Neural cell (in vitro differentiated cells): ENCODE results near the gene DGKD. TPM values are rescaled to one million over a fixed set of nuclear protein-coding genes. Genes with fewer than 3 reads are reported as not detected.

ENCODE experiments used
- H2AFZ ChIP-seq: fragments of 200-600, 300-800 bp; sonication (generic), shearing (Covaris generic); 2 replicates; pipeline ENCODE4 v1.6.0; 2014; ENCODE audit warnings: low read depth, mild to moderate bottlenecking, antibody characterized with exemption, low read length, moderate library complexity
- H3F3A ChIP-seq: fragments of 200-600 bp; shearing (Covaris generic); 2 replicates; pipeline ENCODE4 v1.6.1; 2016; ENCODE audit warnings: mild to moderate bottlenecking, moderate library complexity, mixed read lengths, antibody characterized with exemption, low read length; ENCODE audit not compliant: insufficient read depth, poor library complexity, severe bottlenecking
- H3K27ac ChIP-seq: fragments of 200-600, 300-800 bp; sonication (generic), shearing (Covaris generic); 2 replicates; pipeline ENCODE4 v1.5.1; 2014; ENCODE audit warnings: mild to moderate bottlenecking, low read length, moderate library complexity
- H3K27me3 ChIP-seq: fragments of 300-800, 200-600 bp; sonication (generic), shearing (Covaris generic); 2 replicates; pipeline ENCODE4 v1.6.0; 2014; ENCODE audit warnings: mild to moderate bottlenecking, low read depth, low read length, moderate library complexity; ENCODE audit not compliant: insufficient read depth
- H3K36me3 ChIP-seq: fragments of 300-800, 200-600 bp; sonication (generic), shearing (Covaris generic); 2 replicates; pipeline ENCODE4 v1.5.1; 2014; ENCODE audit warnings: mild to moderate bottlenecking, antibody characterized with exemption, low read length, moderate library complexity; ENCODE audit not compliant: insufficient read depth
- H3K4me2 ChIP-seq: fragments of 300-800, 200-600 bp; sonication (generic), shearing (Covaris generic); 2 replicates; pipeline ENCODE4 v1.6.0; 2014; ENCODE audit warnings: mild to moderate bottlenecking, low read length
- H3K4me3 ChIP-seq: fragments of 300-800, 200-600 bp; sonication (generic), shearing (Covaris generic); 2 replicates; pipeline ENCODE4 v1.5.1; 2014; ENCODE audit warnings: mild to moderate bottlenecking, low read length, moderate library complexity
- H3K79me2 ChIP-seq: fragments of 200-600 bp; shearing (Covaris generic); replicated peaks from 2 replicates; pipeline ENCODE4 v1.6.0; 2014; ENCODE audit warnings: mild to moderate bottlenecking, low read length, moderate library complexity; ENCODE audit not compliant: insufficient read depth
- H3K9ac ChIP-seq: fragments of 300-800, 200-600 bp; sonication (generic), shearing (Covaris generic); 2 replicates; pipeline ENCODE4 v1.6.1; 2016; ENCODE audit warnings: mild to moderate bottlenecking, low read length, mixed read lengths
- H3K9me2 ChIP-seq: fragments of 200-600 bp; shearing (Covaris generic); 2 replicates; pipeline ENCODE4 v1.6.1; 2016; ENCODE audit warnings: mild to moderate bottlenecking, low read length, mixed read lengths; ENCODE audit not compliant: insufficient read depth
- H3K9me3 ChIP-seq: fragments of 200-600, 300-800 bp; sonication (generic), shearing (Covaris generic); 2 replicates; pipeline ENCODE4 v1.6.1; 2016; ENCODE audit warnings: mild to moderate bottlenecking, mixed run types, low read length, moderate library complexity, mixed read lengths
- H4K20me1 ChIP-seq: fragments of 200-600 bp; shearing (Covaris generic); 2 replicates; pipeline ENCODE4 v1.6.1; 2016; ENCODE audit warnings: mild to moderate bottlenecking, mixed run types; ENCODE audit not compliant: insufficient read depth
- CTCF ChIP-seq: fragments of 450-650 bp; IDR thresholded peaks from 2 replicates; pipeline ENCODE4 v1.5.1; 2014; ENCODE audit warnings: antibody characterized with exemption, mild to moderate bottlenecking, moderate library complexity; ENCODE audit not compliant: poor library complexity, severe bottlenecking
- EP300 ChIP-seq: fragments of 450-650 bp; conservative IDR thresholded peaks from 2 replicates; pipeline ENCODE4 v1.6.1; 2014; ENCODE audit warnings: antibody characterized with exemption, mild to moderate bottlenecking, moderate library complexity; ENCODE audit not compliant: poor library complexity, severe bottlenecking
- EZH2 ChIP-seq: fragments of 200-600, 300-800 bp; shearing (Covaris generic), sonication (generic); IDR thresholded peaks from 2 replicates; pipeline ENCODE4 v1.6.1; 2014; ENCODE audit warnings: antibody characterized with exemption, low read length, borderline replicate concordance, mild to moderate bottlenecking; ENCODE audit not compliant: insufficient read depth, poor library complexity, severe bottlenecking
- MXI1 ChIP-seq: fragments of 450-650 bp; conservative IDR thresholded peaks from 2 replicates; pipeline ENCODE4 v1.6.1; 2014; ENCODE audit warnings: antibody characterized with exemption, mild to moderate bottlenecking; ENCODE audit not compliant: poor library complexity, severe bottlenecking
- POLR2AphosphoS5 ChIP-seq: IDR thresholded peaks from 2 replicates; pipeline ENCODE4 v1.6.1; 2012
- RAD21 ChIP-seq: fragments of 450-650 bp; conservative IDR thresholded peaks from 2 replicates; pipeline ENCODE4 v1.6.1; 2014; ENCODE audit warnings: antibody characterized with exemption, mild to moderate bottlenecking, moderate library complexity
- SMC3 ChIP-seq: fragments of 450-650 bp; conservative IDR thresholded peaks from 2 replicates; pipeline ENCODE4 v1.6.1; 2014; ENCODE audit warnings: antibody characterized with exemption, mild to moderate bottlenecking, moderate library complexity; ENCODE audit not compliant: poor library complexity
- TAF1 ChIP-seq: IDR thresholded peaks from 2 replicates; pipeline ENCODE4 v1.6.1; 2012; ENCODE audit warnings: low read depth
- polyA plus RNA-seq: library from polyadenylated mRNA; depleted of rRNA; stranded (reverse); fragments of >200 nt; gene quantifications from 2 replicates; pipeline ENCODE4 v1.2.3, GENCODE V29; 2014
- TF ChIP-seq, protein P1 (sequence below): IDR thresholded peaks from 2 replicates; pipeline ENCODE4 v1.6.1; 2012; ENCODE audit warnings: borderline replicate concordance

The DGKD gene
- polyA plus RNA-seq, 1 donor from 2014 or later = 36.4 TPM

DNA sequence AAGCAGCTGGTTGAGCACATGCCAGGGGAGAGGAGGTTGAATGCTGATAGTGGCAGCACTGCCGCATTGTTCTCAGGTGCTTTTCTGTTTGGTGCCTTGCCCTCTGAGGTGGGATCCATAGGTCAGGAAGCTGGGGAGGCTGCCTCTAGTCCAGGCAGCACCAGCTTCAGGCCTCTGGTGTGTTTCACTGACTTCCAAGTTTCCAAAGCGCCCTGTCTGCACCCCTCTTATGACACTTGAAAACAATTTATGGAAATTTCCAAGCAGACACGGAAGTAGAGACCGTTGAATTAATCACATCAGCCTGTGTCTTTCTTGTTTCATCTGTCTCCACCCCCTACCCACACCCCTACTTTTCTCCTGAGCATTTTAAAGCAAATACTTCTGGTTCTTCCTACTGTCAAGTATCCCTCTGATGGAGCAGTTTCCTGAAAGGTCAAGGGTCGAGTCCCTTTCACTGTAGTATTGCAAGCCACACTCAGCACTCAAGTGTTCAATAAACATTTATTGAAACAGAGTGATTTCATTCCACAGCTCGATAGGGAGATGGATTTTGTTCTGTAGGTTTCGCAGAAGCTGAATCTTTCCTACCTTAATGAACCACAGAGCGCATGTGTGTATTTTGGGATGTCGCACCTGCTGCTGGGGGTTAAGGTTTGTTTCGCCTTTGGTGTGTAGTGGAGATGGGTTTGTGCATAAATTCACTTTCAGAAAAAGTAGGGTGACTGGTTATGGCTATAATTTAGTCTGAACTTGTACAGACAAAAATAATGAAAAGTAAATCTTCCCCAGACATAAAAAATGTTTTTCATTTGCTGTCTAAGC is 21.4 kb downstream of the DGKD start:
- TF ChIP-seq RAD21 (no peak), EZH2 (no peak), EP300 (no peak), TAF1 (no peak), MXI1 (no peak), CTCF (no peak), SMC3 (no peak), POLR2AphosphoS5 (no peak)
- TF ChIP-seq, protein P1, sequence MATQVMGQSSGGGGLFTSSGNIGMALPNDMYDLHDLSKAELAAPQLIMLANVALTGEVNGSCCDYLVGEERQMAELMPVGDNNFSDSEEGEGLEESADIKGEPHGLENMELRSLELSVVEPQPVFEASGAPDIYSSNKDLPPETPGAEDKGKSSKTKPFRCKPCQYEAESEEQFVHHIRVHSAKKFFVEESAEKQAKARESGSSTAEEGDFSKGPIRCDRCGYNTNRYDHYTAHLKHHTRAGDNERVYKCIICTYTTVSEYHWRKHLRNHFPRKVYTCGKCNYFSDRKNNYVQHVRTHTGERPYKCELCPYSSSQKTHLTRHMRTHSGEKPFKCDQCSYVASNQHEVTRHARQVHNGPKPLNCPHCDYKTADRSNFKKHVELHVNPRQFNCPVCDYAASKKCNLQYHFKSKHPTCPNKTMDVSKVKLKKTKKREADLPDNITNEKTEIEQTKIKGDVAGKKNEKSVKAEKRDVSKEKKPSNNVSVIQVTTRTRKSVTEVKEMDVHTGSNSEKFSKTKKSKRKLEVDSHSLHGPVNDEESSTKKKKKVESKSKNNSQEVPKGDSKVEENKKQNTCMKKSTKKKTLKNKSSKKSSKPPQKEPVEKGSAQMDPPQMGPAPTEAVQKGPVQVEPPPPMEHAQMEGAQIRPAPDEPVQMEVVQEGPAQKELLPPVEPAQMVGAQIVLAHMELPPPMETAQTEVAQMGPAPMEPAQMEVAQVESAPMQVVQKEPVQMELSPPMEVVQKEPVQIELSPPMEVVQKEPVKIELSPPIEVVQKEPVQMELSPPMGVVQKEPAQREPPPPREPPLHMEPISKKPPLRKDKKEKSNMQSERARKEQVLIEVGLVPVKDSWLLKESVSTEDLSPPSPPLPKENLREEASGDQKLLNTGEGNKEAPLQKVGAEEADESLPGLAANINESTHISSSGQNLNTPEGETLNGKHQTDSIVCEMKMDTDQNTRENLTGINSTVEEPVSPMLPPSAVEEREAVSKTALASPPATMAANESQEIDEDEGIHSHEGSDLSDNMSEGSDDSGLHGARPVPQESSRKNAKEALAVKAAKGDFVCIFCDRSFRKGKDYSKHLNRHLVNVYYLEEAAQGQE = no peak
- Histone ChIP-seq H3K4me2 (no peak overlapping the region), H3K36me3 (no peaks in the 10 kb centered on the region), H3K9me3 (no peaks in the 10 kb centered on the region), H2AFZ (no peak overlapping the region), H3K27ac (no peak overlapping the region), H4K20me1 (no peaks in the 10 kb centered on the region), H3K9ac (no peak overlapping the region), H3K27me3 (no peaks in the 10 kb centered on the region), H3F3A (no peaks in the 10 kb centered on the region), H3K4me3 (no peak overlapping the region), H3K79me2 (no peaks in the 10 kb centered on the region), H3K9me2 (no peaks in the 10 kb centered on the region)

GRCh38 chr2:233379034-233379433 is 24.7 kb downstream of the DGKD start:
- Histone ChIP-seq H3K36me3 (no peaks in the 10 kb centered on the region), H4K20me1 (no peaks in the 10 kb centered on the region), H3K4me3 (no peak overlapping the region), H3K79me2 (no peaks in the 10 kb centered on the region), H3K4me2 (no peak overlapping the region), H2AFZ (no peak overlapping the region), H3F3A (no peaks in the 10 kb centered on the region), H3K27ac (no peak overlapping the region), H3K9me2 (no peaks in the 10 kb centered on the region), H3K27me3 (no peaks in the 10 kb centered on the region), H3K9ac (no peak overlapping the region), H3K9me3 (no peaks in the 10 kb centered on the region)
- TF ChIP-seq EZH2 (no peak), EP300 (no peak), POLR2AphosphoS5 (no peak)
- TF ChIP-seq, protein P1 = no peak
